SK-N-MC (cell line): ENCODE results near the gene R3HDM2.
A peak's percentile ranks its signal among the peaks of the same experiment; 100 is the strongest.

ENCODE experiments used
- DNase-seq: peaks from one replicate; pipeline ENCODE4 v3.0.0-alpha.2; 2011; ENCODE audit warnings: low read depth, low spot score
- H3K27ac ChIP-seq: fragments of 200-600 bp; sonication (generic); 2 replicates; pipeline ENCODE4 v1.5.1; 2016; ENCODE audit warnings: mixed run types
- H3K36me3 ChIP-seq: fragments of 200-600 bp; sonication (generic); 2 replicates; pipeline ENCODE4 v1.6.1; 2017; ENCODE audit warnings: antibody characterized with exemption, low read length, mixed read lengths; ENCODE audit not compliant: insufficient read depth
- H3K4me3 ChIP-seq: fragments of 200-600 bp; sonication (generic); 2 replicates; pipeline ENCODE4 v1.5.1; 2016
- H3K9ac ChIP-seq: fragments of 200-600 bp; sonication (generic); 2 replicates; pipeline ENCODE4 v1.8.0; 2017; ENCODE audit warnings: mixed run types, mixed read lengths; ENCODE audit not compliant: insufficient read length
- H3K9me3 ChIP-seq: fragments of 200-600 bp; sonication (generic); 2 replicates; pipeline ENCODE4 v1.6.1; 2017; ENCODE audit warnings: low read depth, mild to moderate bottlenecking, antibody characterized with exemption, low read length, moderate library complexity, mixed read lengths
- EZH2 ChIP-seq: fragments of 200-600 bp; sonication (generic); IDR thresholded peaks from one replicate; pipeline ENCODE4 v1.6.1; 2017; ENCODE audit warnings: antibody characterized with exemption
- FOXP2 ChIP-seq: optimal IDR thresholded peaks from 2 replicates; pipeline ENCODE3; 2011; ENCODE audit warnings: mild to moderate bottlenecking, moderate library complexity; ENCODE audit not compliant: insufficient read depth; ENCODE audit errors: extremely low read length, control extremely low read depth
- POLR2AphosphoS5 ChIP-seq: IDR thresholded peaks from 2 replicates; pipeline ENCODE4 v1.6.1; 2012; ENCODE audit warnings: mild to moderate bottlenecking, low read depth, low read length, borderline replicate concordance

The R3HDM2 gene

GRCh38 chr12:57232156-57232756 lies 198.6 kb downstream of the R3HDM2 start:
- DNase-seq: no peak
- Histone ChIP-seq H3K9me3 (no peaks in the 10 kb centered on the region), H3K9ac (no peak overlapping the region), H3K27ac (no peak overlapping the region), H3K4me3 (no peak overlapping the region), H3K36me3 (peaks cover 42% of the 10 kb centered on the region)
- TF ChIP-seq EZH2 (no peak), POLR2AphosphoS5 (no peak), FOXP2 (no peak)

DNA sequence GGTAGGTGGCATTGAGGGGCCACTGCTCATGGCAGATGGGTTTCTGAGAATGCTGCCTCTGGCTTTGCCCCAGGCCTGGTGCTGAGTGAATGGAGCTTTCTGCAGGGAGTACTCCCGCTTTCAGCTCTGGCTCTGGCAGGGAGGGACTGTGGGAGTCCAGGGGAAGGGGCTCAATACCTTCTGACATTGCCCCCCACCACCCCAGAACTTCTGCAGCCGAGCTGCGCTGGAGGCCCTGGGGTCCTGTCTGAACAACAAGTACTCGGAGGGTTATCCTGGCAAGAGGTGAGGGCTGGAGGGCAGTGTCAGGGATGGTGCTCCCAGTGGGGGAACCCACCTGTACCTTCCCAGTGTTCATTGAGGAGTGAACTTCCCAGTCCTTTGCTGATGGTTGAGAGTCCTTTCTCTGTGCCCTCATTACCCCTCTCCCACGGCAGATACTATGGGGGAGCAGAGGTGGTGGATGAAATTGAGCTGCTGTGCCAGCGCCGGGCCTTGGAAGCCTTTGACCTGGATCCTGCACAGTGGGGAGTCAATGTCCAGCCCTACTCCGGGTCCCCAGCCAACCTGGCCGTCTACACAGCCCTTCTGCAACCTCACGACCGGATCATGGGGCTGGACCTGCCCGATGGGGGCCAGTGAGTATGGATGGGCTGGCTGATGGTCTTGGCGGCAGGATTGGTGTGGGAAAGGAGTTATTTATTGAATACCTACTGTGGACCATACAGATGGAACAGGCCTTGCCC lies 199.4 kb downstream of the R3HDM2 start:
- Histone ChIP-seq H3K4me3 (peak overlapping the region; percentile 84), H3K27ac (no peak overlapping the region), H3K9ac (peak overlapping the region; percentile 89), H3K36me3 (peaks cover 42% of the 10 kb centered on the region), H3K9me3 (no peaks in the 10 kb centered on the region)
- TF ChIP-seq EZH2 (no peak), POLR2AphosphoS5 (no peak), FOXP2 (no peak)
- no peak for DNase-seq

- no peaks in the 10 kb centered on the region for H3K9me3 ChIP-seq
- peak overlapping the region; percentile 70; the same call in 1 of the 2 replicates for H3K27ac ChIP-seq
- TF ChIP-seq EZH2: no peak
- no peak for TF ChIP-seq FOXP2
- TF ChIP-seq POLR2AphosphoS5: no peak
- H3K9ac ChIP-seq: peak overlapping the region; percentile 89
- H3K4me3 ChIP-seq: peak overlapping the region; percentile 84
- DNase-seq: no peak
- peaks cover 42% of the 10 kb centered on the region for H3K36me3 ChIP-seq
Observed at GRCh38 chr12:57230381-57231155, 200.3 kb downstream of the R3HDM2 start.

DNA sequence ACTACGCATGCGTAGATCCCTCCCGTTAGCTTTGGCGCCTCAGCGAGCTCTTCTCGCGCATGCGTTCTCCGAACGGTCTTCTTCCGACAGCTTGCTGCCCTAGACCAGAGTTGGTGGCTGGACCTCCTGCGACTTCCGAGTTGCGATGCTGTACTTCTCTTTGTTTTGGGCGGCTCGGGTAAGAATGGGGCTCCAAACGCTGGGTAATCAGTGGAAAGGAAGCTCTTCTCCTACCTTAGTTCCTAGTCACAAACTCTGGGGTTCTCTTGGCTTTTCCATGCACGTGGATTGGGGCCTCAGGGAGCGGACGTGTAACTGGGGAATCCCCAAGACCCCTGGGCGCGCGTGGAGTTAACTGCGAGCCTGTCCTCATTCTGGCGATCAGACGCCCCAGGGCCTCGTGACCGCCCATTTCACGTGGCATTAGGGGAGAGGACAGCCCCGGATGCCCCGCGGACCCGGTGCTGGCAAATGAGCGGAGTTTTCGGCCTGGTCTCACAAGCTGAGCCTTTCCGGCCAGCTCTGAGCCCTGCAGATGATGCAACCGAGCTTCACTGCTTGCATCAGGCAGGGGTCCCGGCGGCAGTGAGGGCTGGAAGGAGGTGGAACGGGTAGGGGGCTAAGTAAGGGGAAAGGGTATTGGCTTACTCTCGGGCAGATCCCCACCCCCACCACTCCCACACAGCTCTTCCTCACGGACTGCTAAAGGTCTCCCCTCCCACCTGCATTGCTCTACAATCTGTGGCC lies 201.0 kb downstream of the R3HDM2 start, which contains the start of gene SHMT2:
Gene SHMT2 (plus strand): TSS at position 78 of the 747 bp plus-strand sequence. CDS start 68 bp downstream, at position 146.
- TF ChIP-seq POLR2AphosphoS5 (peak; percentile 94), EZH2 (no peak)
- peak within 1 kb of the TSS; percentile 70 for H3K27ac ChIP-seq
- H3K9ac ChIP-seq: peak within 1 kb of the TSS; percentile 89
- peak; percentile 86 for DNase-seq
- peaks cover 42% of the 10 kb centered on the region for H3K36me3 ChIP-seq
- H3K4me3 ChIP-seq: peak within 1 kb of the TSS; percentile 84
- H3K9me3 ChIP-seq: no peaks in the 10 kb centered on the region

- Histone ChIP-seq H3K9ac (peak overlapping the region; percentile 89), H3K36me3 (peaks cover 35% of the 10 kb centered on the region), H3K27ac (peak overlapping the region; percentile 69), H3K4me3 (peak overlapping the region; percentile 84), H3K9me3 (no peaks in the 10 kb centered on the region)
- no peak for DNase-seq
- no peak for TF ChIP-seq FOXP2
- TF ChIP-seq POLR2AphosphoS5: no peak
- TF ChIP-seq EZH2: no peak
Observed at GRCh38 chr12:57229046-57229633, 201.7 kb downstream of the R3HDM2 start.

DNA sequence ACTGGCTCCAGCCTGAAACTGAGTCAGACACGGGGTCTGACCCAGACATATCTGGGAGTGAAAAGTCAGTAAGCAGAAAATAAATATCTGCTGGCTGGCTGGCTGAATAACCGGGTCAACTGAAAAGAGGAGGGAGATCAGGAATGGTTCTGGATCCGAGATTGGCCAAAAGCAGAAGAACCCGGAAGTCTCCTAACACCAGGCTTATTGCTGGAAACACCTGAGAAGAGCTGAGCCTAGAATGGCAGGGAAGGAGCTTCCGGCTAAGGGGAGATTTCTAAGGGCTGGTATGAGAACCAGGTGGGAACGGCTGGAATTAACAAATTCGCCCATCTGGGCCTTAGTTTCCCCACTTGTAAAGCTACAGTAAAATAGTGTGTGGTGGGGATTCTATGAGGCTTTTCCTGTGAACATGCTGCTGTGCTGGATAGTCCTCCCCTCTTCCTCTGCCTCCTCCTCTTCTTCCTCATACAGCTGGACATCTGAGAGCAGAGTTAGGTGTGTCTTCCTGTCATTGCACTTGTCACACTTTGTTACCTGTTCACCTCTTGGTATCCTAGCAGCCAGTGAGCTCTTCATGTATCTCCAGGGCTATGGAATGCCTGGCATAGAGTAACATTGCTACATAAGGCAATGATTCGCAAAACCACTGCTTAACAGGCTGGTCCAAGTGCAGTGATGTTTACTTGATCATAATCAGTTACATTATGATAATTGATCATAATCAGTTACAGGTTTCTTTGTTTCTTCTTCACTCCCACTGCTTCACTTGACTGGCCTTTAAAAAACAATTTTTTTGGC lies 203.3 kb downstream of the R3HDM2 start:
- Histone ChIP-seq H3K4me3 (no peak overlapping the region), H3K9ac (no peak overlapping the region)
- TF ChIP-seq FOXP2 (no peak), EZH2 (no peak), POLR2AphosphoS5 (no peak)

DNA sequence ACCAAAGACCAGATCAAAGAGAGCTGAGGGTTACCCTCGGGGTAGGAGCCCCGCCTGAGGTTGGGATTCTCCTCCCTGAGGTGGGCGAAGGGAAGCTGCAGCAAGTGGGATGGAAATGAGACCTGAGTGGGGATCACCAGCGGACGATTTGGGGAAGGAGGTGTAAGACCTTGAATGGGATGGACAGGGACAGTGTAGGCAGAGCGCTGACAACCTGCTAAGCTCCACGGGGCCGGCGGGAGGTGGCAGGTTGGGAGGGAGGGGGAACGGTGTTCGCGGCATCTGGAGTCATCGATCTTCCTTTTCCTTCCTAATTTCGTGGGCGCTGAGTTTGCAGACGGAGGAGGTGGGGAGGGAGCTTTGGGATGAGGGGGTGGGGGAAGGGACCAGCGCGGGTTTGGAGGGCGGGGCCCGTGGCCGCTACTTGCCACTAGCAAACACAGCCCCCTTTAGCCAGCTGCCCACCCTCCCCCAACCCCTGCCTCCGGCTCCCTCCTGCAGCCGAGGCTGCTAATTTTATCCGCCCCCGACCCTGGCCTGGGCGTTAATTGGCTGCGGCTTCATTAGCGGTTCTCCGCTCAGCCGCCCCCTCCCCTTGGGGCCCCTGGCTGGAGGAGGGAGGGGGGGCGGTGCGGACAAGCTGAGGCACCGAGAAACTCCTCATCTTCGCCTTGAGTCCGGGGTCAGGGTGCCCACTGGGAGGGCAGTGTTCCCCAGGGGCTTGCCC lies 204.1 kb downstream of the R3HDM2 start:
- H3K9me3 ChIP-seq: no peaks in the 10 kb centered on the region
- peaks cover 11% of the 10 kb centered on the region for H3K36me3 ChIP-seq
- TF ChIP-seq EZH2 (no peak), FOXP2 (no peak), POLR2AphosphoS5 (no peak)
- no peak overlapping the region for H3K4me3 ChIP-seq
- DNase-seq: no peak
- no peak overlapping the region for H3K9ac ChIP-seq
- H3K27ac ChIP-seq: 0 out of 2 replicates have a peak overlapping the region, but pooled peaks have one; percentile 31

More for the DNA sequence above, 203.3 kb downstream of the R3HDM2 start:
- DNase-seq: no peak
- Histone ChIP-seq H3K9me3 (no peaks in the 10 kb centered on the region), H3K36me3 (peaks cover 19% of the 10 kb centered on the region), H3K27ac (no peak overlapping the region)
